ENCODE results near the gene ILKAP. TPM values are rescaled to one million over a fixed set of nuclear protein-coding genes. Genes with fewer than 3 reads are reported as not detected.

The ILKAP gene
- total RNA-seq, 4 donors from 2014 or later = 18.5 to 45.5 (median 35.1) TPM

- no peaks in the 10 kb centered on the region for H3K36me3 ChIP-seq
- TF ChIP-seq POLR2A (IDR thresholded peaks at IDR 0.05) = no peak
- TF ChIP-seq EP300 (IDR thresholded peaks at IDR 0.05) = no peak
- no peak for TF ChIP-seq CTCF (IDR thresholded peaks at IDR 0.05)
- no peak for TF ChIP-seq POLR2AphosphoS5 (IDR thresholded peaks at IDR 0.05)
- ATAC-seq = no peak
Observed at GRCh38 chr2:238123218-238123971, 80.1 kb downstream of the ILKAP start.

GRCh38 chr2:238122287-238123217 lies 80.9 kb downstream of the ILKAP start:
- Histone ChIP-seq H3K9me3 (no peaks in the 10 kb centered on the region), H3K27ac (no peak overlapping the region), H3K4me1 (peaks cover 0 to 9% (median 0%) of the 10 kb centered on the region in 3 donors), H3K4me3 (no peak overlapping the region), H3K36me3 (no peaks in the 10 kb centered on the region), H3K27me3 (peaks cover 4% of the 10 kb centered on the region)
- ATAC-seq = no peak
- TF ChIP-seq POLR2AphosphoS5 (IDR thresholded peaks at IDR 0.05) (no peak), CTCF (IDR thresholded peaks at IDR 0.05) (no peak), POLR2A (IDR thresholded peaks at IDR 0.05) (no peak), EP300 (IDR thresholded peaks at IDR 0.05) (no peak)
- 89% methylated on average over 7 of the region's 29 CpGs; no CpG with 5 or more reads in 1 of the 2 donors for WGBS, 2 donors (ENCODE audit: low coverage in 1 of 2)

More at GRCh38 chr2:238123218-238123971, 80.1 kb downstream of the ILKAP start:
- no CpG with 5 or more reads among the region's 22 CpGs for WGBS, 2 donors (ENCODE audit: low coverage in 1 of 2)
- Histone ChIP-seq H3K4me3 (no peak overlapping the region), H3K27ac (no peak overlapping the region), H3K9me3 (no peaks in the 10 kb centered on the region), H3K27me3 (no peaks in the 10 kb centered on the region), H3K4me1 (peaks cover 0 to 16% (median 0%) of the 10 kb centered on the region in 3 donors)

GRCh38 chr2:238121511-238122286 lies 81.8 kb downstream of the ILKAP start:
- Histone ChIP-seq H3K9me3 (no peaks in the 10 kb centered on the region), H3K27ac (no peak overlapping the region), H3K4me1 (peaks cover 0 to under 1% (median 0%) of the 10 kb centered on the region in 3 donors), H3K27me3 (peaks cover 12% of the 10 kb centered on the region), H3K36me3 (no peaks in the 10 kb centered on the region), H3K4me3 (no peak overlapping the region)
- 85% methylated on average over 4 of the region's 27 CpGs; no CpG with 5 or more reads in 1 of the 2 donors for WGBS, 2 donors (ENCODE audit: low coverage in 1 of 2)
- no peak for ATAC-seq
- no peak for TF ChIP-seq EP300 (IDR thresholded peaks at IDR 0.05)
- no peak for TF ChIP-seq POLR2A (IDR thresholded peaks at IDR 0.05)
- TF ChIP-seq POLR2AphosphoS5 (IDR thresholded peaks at IDR 0.05) = no peak
- no peak for TF ChIP-seq CTCF (IDR thresholded peaks at IDR 0.05)

GRCh38 chr2:238120463-238121298 lies 82.8 kb downstream of the ILKAP start:
- TF ChIP-seq CTCF (IDR thresholded peaks at IDR 0.05) (peak in 1 of 4 experiments; percentile 12), POLR2AphosphoS5 (IDR thresholded peaks at IDR 0.05) (no peak)
- Histone ChIP-seq H3K27ac (no peak overlapping the region), H3K9me3 (no peaks in the 10 kb centered on the region), H3K36me3 (no peaks in the 10 kb centered on the region), H3K27me3 (peaks cover 20% of the 10 kb centered on the region), H3K4me3 (no peak overlapping the region), H3K4me1 (no peaks in the 10 kb centered on the region)
- 27% methylated on average over 3 of the region's 30 CpGs; no CpG with 5 or more reads in 1 of the 2 donors for WGBS, 2 donors (ENCODE audit: low coverage in 1 of 2)
- no peak for ATAC-seq

Measured in gastroesophageal sphincter (tissue), 4 donors.